Upper lobe of left lung (tissue), 6 donors: ENCODE results near the gene OTOGL. TPM values are rescaled to one million over a fixed set of nuclear protein-coding genes. Genes with fewer than 3 reads are reported as not detected.

Experiments
- ATAC-seq, 2 donors: fragments of 200-7000 bp; cut with Tn5 transposase; one replicate each; pipeline ENCODE4 v1.9.1; 2022; ENCODE audit warnings: mild to moderate bottlenecking in 2 of 2, moderate library complexity in 2 of 2; ENCODE audit not compliant: low FRiP score in 2 of 2
- DNase-seq, 2 donors: peaks; one replicate each; pipeline ENCODE4 v3.0.0-alpha.2; 2019 to 2020
- H3K27ac ChIP-seq, 4 donors: fragments of 200-600 bp; sonication (generic); one replicate each; pipeline ENCODE4 v1.5.1; 2016 to 2019
- H3K27me3 ChIP-seq, 4 donors: fragments of 200-600 bp; sonication (generic); one replicate each; pipeline ENCODE4 v1.5.1; 2017 to 2019
- H3K36me3 ChIP-seq, 4 donors: fragments of 200-600 bp; sonication (generic); one replicate each; pipeline ENCODE4 v1.5.1; 2016 to 2019
- H3K4me1 ChIP-seq, 4 donors: fragments of 200-600 bp; sonication (generic); one replicate each; pipeline ENCODE4 v1.5.1; 2018 to 2019
- H3K4me3 ChIP-seq, 4 donors: fragments of 200-600 bp; sonication (generic); one replicate each; pipeline ENCODE4 v1.5.1; 2017 to 2019; ENCODE audit warnings: mild to moderate bottlenecking in 2 of 4, moderate library complexity in 1 of 4
- H3K9me3 ChIP-seq, 4 donors: fragments of 200-600 bp; sonication (generic); one replicate each; pipeline ENCODE4 v1.5.1; 2018 to 2019
- EP300 ChIP-seq, 4 donors: sonication (generic); formaldehyde crosslinking; IDR thresholded peaks; one replicate each; pipeline ENCODE4 v1.5.1; 2017; ENCODE audit warnings: antibody characterized with exemption in 4 of 4, control low read depth in 2 of 4
- POLR2A ChIP-seq, 4 donors: fragments of 450-650 bp; IDR thresholded peaks; one replicate each; pipeline ENCODE4 v1.5.1; 2016 to 2017; ENCODE audit warnings: antibody characterized with exemption in 4 of 4, mild to moderate bottlenecking in 2 of 4
- POLR2AphosphoS5 ChIP-seq, 2 donors: sonication (generic); formaldehyde crosslinking; IDR thresholded peaks; one replicate each; pipeline ENCODE4 v1.5.1; 2017; ENCODE audit warnings: antibody characterized with exemption in 2 of 2
- WGBS, 2 donors: methylation state at CpG; one replicate each; pipeline ENCODE4 v1.1.5; 2017 to 2018; 5-methylcytosine and 5-hydroxymethylcytosine counted together
- total RNA-seq, 6 donors: library from RNA; depleted of rRNA in 4 of 6; stranded (reverse); fragments of >200 nt in 4 of 6; gene quantifications; one replicate each; pipeline versions ENCODE4 v1.1.0 to v1.2.1, GENCODE V29; 2016 to 2021
- TF ChIP-seq, protein P1 (sequence below), 6 experiments: fragments of 450-650 bp in 4 of 6; fragments of 200-600 bp in 2 of 6; sonication (generic) in 2 of 6; IDR thresholded peaks; one replicate each; pipeline ENCODE4 v1.5.1; 2016 to 2019; ENCODE audit warnings: antibody characterized with exemption in 6 of 6
- donor health status: DM: no; HTN: no; CAD: no; lungs with moderate emphysema.
- donor health status: DM: no; HTN: yes; CAD: no; lungs with severe emphysema.

OTOGL gene
- total RNA-seq, 6 donors from 2014 or later = 0.10 to 3.1 (median 0.21) TPM

DNA sequence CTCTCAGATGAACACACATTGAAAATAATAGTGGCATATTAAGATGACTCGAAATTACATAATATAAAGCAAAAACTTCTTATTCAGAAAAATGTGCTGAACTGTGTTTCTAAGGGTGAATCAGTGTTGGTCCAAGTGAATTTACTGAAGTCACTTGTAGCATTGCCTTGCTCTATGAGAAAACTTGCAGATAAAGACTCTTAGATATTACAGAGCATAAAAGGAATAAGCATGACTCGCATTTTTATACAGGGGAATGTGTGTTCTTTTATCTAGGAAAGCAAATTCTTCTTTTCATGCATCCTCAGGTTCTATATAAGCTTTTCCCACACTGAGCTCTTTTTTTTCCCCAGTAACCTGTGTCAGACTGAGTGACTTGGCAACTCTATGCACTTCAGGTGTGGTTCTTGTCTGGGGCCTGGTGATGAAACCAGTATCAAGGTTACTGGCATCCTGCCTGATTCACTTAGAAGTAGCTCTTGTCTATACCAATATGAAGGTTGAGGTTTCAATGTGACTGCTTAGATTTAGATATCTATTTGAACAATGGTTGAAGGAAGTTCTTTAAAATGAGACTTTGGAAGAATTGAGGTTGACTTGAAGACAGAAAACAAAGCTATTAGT lies 76.1 kb downstream of the OTOGL start:
- Histone ChIP-seq H3K36me3 (no peaks in the 10 kb centered on the region), H3K4me1 (no peaks in the 10 kb centered on the region), H3K4me3 (no peak overlapping the region), H3K27me3 (no peaks in the 10 kb centered on the region), H3K27ac (no peak overlapping the region), H3K9me3 (no peaks in the 10 kb centered on the region)
- DNase-seq = no peak
- no peak for ATAC-seq
- TF ChIP-seq POLR2A (IDR thresholded peaks at IDR 0.05) = no peak
- TF ChIP-seq, protein P1, sequence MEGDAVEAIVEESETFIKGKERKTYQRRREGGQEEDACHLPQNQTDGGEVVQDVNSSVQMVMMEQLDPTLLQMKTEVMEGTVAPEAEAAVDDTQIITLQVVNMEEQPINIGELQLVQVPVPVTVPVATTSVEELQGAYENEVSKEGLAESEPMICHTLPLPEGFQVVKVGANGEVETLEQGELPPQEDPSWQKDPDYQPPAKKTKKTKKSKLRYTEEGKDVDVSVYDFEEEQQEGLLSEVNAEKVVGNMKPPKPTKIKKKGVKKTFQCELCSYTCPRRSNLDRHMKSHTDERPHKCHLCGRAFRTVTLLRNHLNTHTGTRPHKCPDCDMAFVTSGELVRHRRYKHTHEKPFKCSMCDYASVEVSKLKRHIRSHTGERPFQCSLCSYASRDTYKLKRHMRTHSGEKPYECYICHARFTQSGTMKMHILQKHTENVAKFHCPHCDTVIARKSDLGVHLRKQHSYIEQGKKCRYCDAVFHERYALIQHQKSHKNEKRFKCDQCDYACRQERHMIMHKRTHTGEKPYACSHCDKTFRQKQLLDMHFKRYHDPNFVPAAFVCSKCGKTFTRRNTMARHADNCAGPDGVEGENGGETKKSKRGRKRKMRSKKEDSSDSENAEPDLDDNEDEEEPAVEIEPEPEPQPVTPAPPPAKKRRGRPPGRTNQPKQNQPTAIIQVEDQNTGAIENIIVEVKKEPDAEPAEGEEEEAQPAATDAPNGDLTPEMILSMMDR (IDR thresholded peaks at IDR 0.05) = no peak
- no peak for TF ChIP-seq POLR2AphosphoS5 (IDR thresholded peaks at IDR 0.05)
- TF ChIP-seq EP300 (IDR thresholded peaks at IDR 0.05) = no peak
- 87 to 91% methylated on average over 2 of the region's 2 CpGs for WGBS, 2 donors

GRCh38 chr12:80176706-80177105 lies 77.4 kb downstream of the OTOGL start:
- ATAC-seq (no peak), DNase-seq (no peak)
- TF ChIP-seq EP300 (IDR thresholded peaks at IDR 0.05) (no peak), POLR2A (IDR thresholded peaks at IDR 0.05) (no peak), POLR2AphosphoS5 (IDR thresholded peaks at IDR 0.05) (no peak)
- TF ChIP-seq, protein P1 (IDR thresholded peaks at IDR 0.05) = no peak
- Histone ChIP-seq H3K4me3 (no peak overlapping the region), H3K4me1 (no peaks in the 10 kb centered on the region), H3K27ac (no peak overlapping the region), H3K27me3 (no peaks in the 10 kb centered on the region), H3K9me3 (no peaks in the 10 kb centered on the region), H3K36me3 (no peaks in the 10 kb centered on the region)
- WGBS, 2 donors = 72 to 83% methylated on average over 2 of the region's 2 CpGs

DNA sequence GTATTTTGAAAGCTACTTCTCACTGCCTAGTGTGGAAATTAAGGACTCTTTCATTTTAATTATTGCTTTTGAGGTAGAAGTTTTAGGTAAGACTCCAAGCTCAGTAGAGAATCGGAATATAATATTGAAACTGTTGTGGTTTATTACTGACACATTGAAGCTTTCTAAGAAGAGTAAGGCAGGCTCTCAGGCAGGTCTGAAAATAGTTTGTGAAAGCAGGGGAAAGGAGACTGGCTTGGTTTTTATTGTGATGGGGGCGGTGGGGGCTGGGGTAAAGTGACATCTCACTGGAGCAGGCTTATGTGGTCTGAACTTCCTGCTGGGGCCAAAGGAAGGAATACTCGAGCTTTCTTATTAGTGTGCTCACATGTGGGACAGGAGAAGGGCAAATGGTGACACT lies 79.5 kb downstream of the OTOGL start:
- H3K4me3 ChIP-seq = no peak overlapping the region
- ATAC-seq = no peak
- TF ChIP-seq POLR2A (IDR thresholded peaks at IDR 0.05) = no peak
- TF ChIP-seq, protein P1 (IDR thresholded peaks at IDR 0.05) = no peak
- TF ChIP-seq POLR2AphosphoS5 (IDR thresholded peaks at IDR 0.05) = no peak
- TF ChIP-seq EP300 (IDR thresholded peaks at IDR 0.05) = no peak
- H3K27ac ChIP-seq = no peak overlapping the region
- no peaks in the 10 kb centered on the region for H3K4me1 ChIP-seq
- WGBS, 2 donors = 67 to 68% methylated on average over 3 of the region's 3 CpGs
- H3K9me3 ChIP-seq = no peaks in the 10 kb centered on the region
- H3K36me3 ChIP-seq = no peaks in the 10 kb centered on the region
- no peaks in the 10 kb centered on the region for H3K27me3 ChIP-seq
- DNase-seq = no peak

DNA sequence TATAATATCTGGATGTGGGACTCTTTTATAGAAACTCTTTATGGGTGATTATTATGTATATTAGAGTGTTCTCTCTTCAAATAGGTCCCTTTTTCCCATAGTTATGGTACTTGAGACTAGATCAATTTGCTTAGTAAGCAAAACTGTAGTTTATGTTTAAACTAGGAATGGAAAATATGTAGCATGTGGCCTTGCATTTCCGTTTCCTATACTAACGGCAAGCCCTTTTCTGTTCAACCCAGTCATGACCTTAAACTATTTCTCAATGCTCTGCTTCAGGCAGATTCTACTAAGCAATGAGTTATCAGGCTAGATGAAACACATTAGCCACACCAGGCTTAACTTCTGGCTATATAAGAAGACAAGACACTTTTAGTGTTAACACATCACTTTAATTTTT lies 84.6 kb downstream of the OTOGL start:
- Histone ChIP-seq H3K9me3 (no peaks in the 10 kb centered on the region), H3K4me1 (peaks cover 0 to 5% (median 1%) of the 10 kb centered on the region in 4 donors), H3K27ac (no peak overlapping the region), H3K4me3 (no peak overlapping the region), H3K36me3 (no peaks in the 10 kb centered on the region), H3K27me3 (no peaks in the 10 kb centered on the region)
- no peak for DNase-seq
- TF ChIP-seq, protein P1 (IDR thresholded peaks at IDR 0.05) = no peak
- TF ChIP-seq POLR2AphosphoS5 (IDR thresholded peaks at IDR 0.05) (no peak), POLR2A (IDR thresholded peaks at IDR 0.05) (no peak), EP300 (IDR thresholded peaks at IDR 0.05) (no peak)
- no peak for ATAC-seq
- 60 to 73% methylated on average over 2 of the region's 2 CpGs for WGBS, 2 donors

DNA sequence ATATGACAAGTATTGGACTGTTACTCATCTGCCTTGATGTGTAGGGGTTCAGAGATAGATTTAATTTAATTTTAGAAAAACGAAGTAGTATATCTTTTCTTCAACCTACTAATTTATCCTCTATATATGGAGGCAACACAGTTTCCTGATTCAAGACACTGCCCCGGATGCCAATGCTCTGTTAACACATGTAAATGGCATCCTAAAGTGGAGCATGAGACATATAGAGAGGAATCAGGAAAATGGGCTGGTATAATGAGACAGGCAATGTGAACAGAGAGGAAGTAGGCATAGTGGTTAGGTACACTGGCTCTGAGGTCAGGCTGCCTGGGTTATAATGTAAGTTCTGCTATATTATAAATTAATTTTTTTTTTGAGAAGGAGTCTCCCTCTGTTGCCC lies 85.6 kb downstream of the OTOGL start:
- Histone ChIP-seq H3K36me3 (no peaks in the 10 kb centered on the region), H3K4me1 (peaks cover 0 to 7% (median 3%) of the 10 kb centered on the region in 4 donors), H3K4me3 (no peak overlapping the region), H3K27me3 (no peaks in the 10 kb centered on the region), H3K9me3 (no peaks in the 10 kb centered on the region), H3K27ac (no peak overlapping the region)
- DNase-seq = no peak
- TF ChIP-seq POLR2AphosphoS5 (IDR thresholded peaks at IDR 0.05) (no peak), POLR2A (IDR thresholded peaks at IDR 0.05) (no peak), EP300 (IDR thresholded peaks at IDR 0.05) (no peak)
- TF ChIP-seq, protein P1 (IDR thresholded peaks at IDR 0.05) = no peak
- ATAC-seq = no peak
- WGBS, 2 donors = 42% methylated on average over 2 of the region's 2 CpGs
